GM12891 (cell line): Measurements from ENCODE around the gene EIPR1.

Experiments
- POLR2A ChIP-seq: IDR thresholded peaks from 2 replicates; pipeline ENCODE4 v1.6.1; 2011; ENCODE audit warnings: low read depth, low read length, control low read depth
- POLR2AphosphoS5 ChIP-seq: IDR thresholded peaks from 2 replicates; pipeline ENCODE4 v1.6.1; 2011; ENCODE audit warnings: low read depth, low read length, control low read depth
- TAF1 ChIP-seq: IDR thresholded peaks from 2 replicates; pipeline ENCODE4 v1.6.1; 2011; ENCODE audit warnings: low read depth, low read length, control low read depth

- TF ChIP-seq POLR2A (no peak), POLR2AphosphoS5 (no peak), TAF1 (no peak)
Observed at GRCh38 chr2:3398857-3399256, 21.2 kb upstream of the EIPR1 start.
